H1 (cell line): ENCODE measurements around the gene LCNL1. TPM values are rescaled to one million over a fixed set of nuclear protein-coding genes. Genes with fewer than 3 reads are reported as not detected.

Source experiments
- CTCF ChIA-PET: fragments of 300-600 bp; sonication (Branson Sonifier 250); formaldehyde crosslinking; loops from one replicate; lab custom pipeline; 2021; ENCODE audit not compliant: partially characterized antibody; lab: Charles Lee
- POLR2A ChIA-PET: fragments of 300-600 bp; sonication (Branson Sonifier 250); formaldehyde crosslinking; loops from one replicate; lab custom pipeline; 2021; ENCODE audit warnings: inconsistent platforms; ENCODE audit not compliant: partially characterized antibody; lab: Charles Lee
- DNase-seq, 2 experiments: peaks; one replicate each; pipeline versions ENCODE4 v3.0.0 to v3.0.0-alpha.2; 2010 to 2022; ENCODE audit warnings: low spot score in 2 of 2, low read depth in 1 of 2, mixed read lengths in 1 of 2
- FAIRE-seq: peaks from 2 replicates; lab custom pipeline; 2011; peaks lifted over from hg19 to GRCh38; lab: Jason Lieb, UNC
- H2AFZ ChIP-seq: 2 replicates; pipeline ENCODE4 v1.8.1; 2012; ENCODE audit warnings: low read length, inconsistent platforms
- H2AK5ac ChIP-seq: 2 replicates; pipeline ENCODE4 v1.6.1; 2013; ENCODE audit warnings: low read depth, low read length
- H2BK120ac ChIP-seq: replicated peaks from 2 replicates; pipeline ENCODE3; 2013; ENCODE audit warnings: low read depth, low read length, inconsistent platforms
- H2BK12ac ChIP-seq: 2 replicates; pipeline ENCODE4 v1.6.1; 2013; ENCODE audit warnings: low read depth, low read length
- H2BK15ac ChIP-seq: 2 replicates; pipeline ENCODE4 v1.6.1; 2013; ENCODE audit warnings: low read length
- H2BK20ac ChIP-seq: 2 replicates; pipeline ENCODE4 v1.6.1; 2013; ENCODE audit warnings: low read length
- H2BK5ac ChIP-seq: 2 replicates; pipeline ENCODE4 v1.6.1; 2013; ENCODE audit warnings: low read depth, low read length
- H3K14ac ChIP-seq: 2 replicates; pipeline ENCODE4 v1.6.1; 2013; ENCODE audit warnings: inconsistent platforms; ENCODE audit not compliant: insufficient read length
- H3K18ac ChIP-seq: 2 replicates; pipeline ENCODE4 v1.6.1; 2013; ENCODE audit warnings: low read length; ENCODE audit errors: extremely low read depth
- H3K23ac ChIP-seq: 2 replicates; pipeline ENCODE4 v1.6.1; 2013; ENCODE audit warnings: inconsistent platforms; ENCODE audit not compliant: insufficient read length
- H3K23me2 ChIP-seq: 2 replicates; pipeline ENCODE4 v1.6.1; 2013; ENCODE audit warnings: low read depth, low read length
- H3K27ac ChIP-seq: 2 replicates; pipeline ENCODE4 v1.6.1; 2011; ENCODE audit warnings: low read depth, low read length, inconsistent platforms
- H3K27me3 ChIP-seq, 4 experiments: replicated peaks in 1 of 4; 1 replicate in 1 of 4; 2 replicates in 3 of 4; pipeline versions ENCODE4 v1.6.1 to v1.8.1; 2011 to 2013; ENCODE audit warnings: low read length in 3 of 4, mild to moderate bottlenecking in 3 of 4, inconsistent platforms in 2 of 4, mixed read lengths in 2 of 4, moderate library complexity in 1 of 4; ENCODE audit not compliant: control insufficient read depth in 3 of 4, insufficient read depth in 3 of 4; ENCODE audit errors: extremely low read depth in 1 of 4
- H3K36me3 ChIP-seq, 4 experiments: 2 replicates each; pipeline versions ENCODE4 v1.6.1 to v1.8.1; 2011 to 2013; ENCODE audit warnings: mild to moderate bottlenecking in 4 of 4, low read length in 3 of 4, moderate library complexity in 2 of 4, control low read depth in 1 of 4, inconsistent platforms in 1 of 4; ENCODE audit not compliant: insufficient read depth in 4 of 4, control insufficient read depth in 2 of 4
- H3K4ac ChIP-seq: replicated peaks from 2 replicates; pipeline ENCODE3; 2013; ENCODE audit warnings: low read length, low read depth, mixed read lengths, inconsistent platforms; ENCODE audit not compliant: insufficient read length
- H3K4me1 ChIP-seq, 4 experiments: replicated peaks in 1 of 4; 1 replicate in 1 of 4; 2 replicates in 3 of 4; pipeline versions ENCODE4 v1.6.1 to v1.8.1; 2011 to 2013; ENCODE audit warnings: low read length in 3 of 4, inconsistent platforms in 2 of 4, mixed read lengths in 1 of 4; ENCODE audit not compliant: insufficient read depth in 4 of 4, control insufficient read depth in 3 of 4
- H3K4me2 ChIP-seq, 2 experiments: 2 replicates each; pipeline versions ENCODE4 v1.6.1 to v1.8.1; 2011 to 2013; ENCODE audit warnings: low read depth in 2 of 2, low read length in 2 of 2, control low read depth in 1 of 2, inconsistent platforms in 1 of 2, mild to moderate bottlenecking in 1 of 2; ENCODE audit not compliant: insufficient read depth in 1 of 2
- H3K4me3 ChIP-seq, 4 experiments: fragments of 200-600, 300-600 bp in 1 of 4; sonication (generic), shearing (Covaris generic), sonication (Bioruptor Twin) in 1 of 4; 2 replicates each; pipeline versions ENCODE4 v1.5.1 to v1.8.1; 2011 to 2016; ENCODE audit warnings: low read length in 4 of 4, low read depth in 3 of 4, control low read depth in 2 of 4, inconsistent platforms in 2 of 4, mild to moderate bottlenecking in 2 of 4, mixed read lengths in 1 of 4, moderate library complexity in 1 of 4; ENCODE audit not compliant: insufficient read depth in 2 of 4; ENCODE audit errors: extremely low read depth in 1 of 4
- H3K56ac ChIP-seq: replicated peaks from 2 replicates; pipeline ENCODE3; 2013; ENCODE audit warnings: low read depth, mild to moderate bottlenecking, mixed read lengths, low read length, inconsistent platforms; ENCODE audit not compliant: insufficient read length
- H3K79me1 ChIP-seq: 2 replicates; pipeline ENCODE4 v1.6.1; 2013; ENCODE audit warnings: low read depth, low read length, control low read depth
- H3K79me2 ChIP-seq, 2 experiments: 2 replicates each; pipeline versions ENCODE4 v1.6.1 to v1.8.1; 2012 to 2013; ENCODE audit warnings: low read length in 2 of 2, mild to moderate bottlenecking in 2 of 2, inconsistent platforms in 1 of 2; ENCODE audit not compliant: insufficient read depth in 2 of 2, control insufficient read depth in 1 of 2
- H3K9ac ChIP-seq, 4 experiments: replicated peaks in 1 of 4; 1 replicate in 1 of 4; 2 replicates in 3 of 4; pipeline versions ENCODE4 v1.6.1 to v1.8.1; 2011 to 2013; ENCODE audit warnings: low read depth in 3 of 4, low read length in 3 of 4, control low read depth in 2 of 4, mild to moderate bottlenecking in 2 of 4, moderate library complexity in 2 of 4, inconsistent platforms in 1 of 4; ENCODE audit errors: extremely low read depth in 1 of 4
- H3K9me3 ChIP-seq, 2 experiments: 2 replicates each; pipeline versions ENCODE4 v1.6.1 to v1.8.1; 2012 to 2013; ENCODE audit warnings: mild to moderate bottlenecking in 2 of 2, moderate library complexity in 2 of 2, control low read depth in 1 of 2, inconsistent platforms in 1 of 2, low read depth in 1 of 2, low read length in 1 of 2, mixed read lengths in 1 of 2; ENCODE audit not compliant: insufficient read depth in 2 of 2
- H4K20me1 ChIP-seq, 2 experiments: replicated peaks in 1 of 2; 2 replicates each; pipeline versions ENCODE3 to v1.8.1; 2011 to 2013; ENCODE audit warnings: inconsistent platforms in 2 of 2, low read length in 2 of 2, mild to moderate bottlenecking in 1 of 2; ENCODE audit not compliant: insufficient read depth in 2 of 2, control insufficient read depth in 1 of 2
- H4K5ac ChIP-seq: 2 replicates; pipeline ENCODE4 v1.6.1; 2013; ENCODE audit warnings: low read length, low read depth, mixed read lengths, inconsistent platforms; ENCODE audit not compliant: insufficient read length
- H4K8ac ChIP-seq: 2 replicates; pipeline ENCODE4 v1.8.0; 2013; ENCODE audit warnings: mild to moderate bottlenecking, moderate library complexity, low read length, inconsistent platforms; ENCODE audit not compliant: insufficient read depth; ENCODE audit errors: extremely low read depth
- H4K91ac ChIP-seq: replicated peaks from 2 replicates; pipeline ENCODE3; 2013; ENCODE audit warnings: low read length, mixed read lengths, inconsistent platforms; ENCODE audit not compliant: insufficient read length
- BACH1 ChIP-seq: IDR thresholded peaks from 2 replicates; pipeline ENCODE4 v1.6.1; 2012; ENCODE audit warnings: low read length, improper control_type of control experiment
- HDAC2 ChIP-seq, 2 experiments: fragments of 300-600 bp in 1 of 2; sonication (generic) in 1 of 2; IDR thresholded peaks; 2 replicates each; pipeline ENCODE4 v1.6.1; 2011 to 2012; ENCODE audit warnings: low read depth in 2 of 2, low read length in 2 of 2, mild to moderate bottlenecking in 2 of 2, moderate library complexity in 2 of 2, borderline replicate concordance in 1 of 2, inconsistent platforms in 1 of 2
- NANOG ChIP-seq: IDR thresholded peaks from 2 replicates; pipeline ENCODE4 v1.6.1; 2011; ENCODE audit warnings: low read length, low read depth, mild to moderate bottlenecking, inconsistent platforms; ENCODE audit not compliant: insufficient read depth, poor library complexity, severe bottlenecking
- PHF8 ChIP-seq: fragments of 200-600 bp; sonication (generic); conservative IDR thresholded peaks from 2 replicates; pipeline ENCODE4 v1.7.1; 2012; ENCODE audit warnings: low read depth, mild to moderate bottlenecking, inconsistent platforms, low read length, moderate library complexity
- RBBP5 ChIP-seq: IDR thresholded peaks from 2 replicates; pipeline ENCODE4 v1.7.1; 2012; ENCODE audit warnings: low read depth, mild to moderate bottlenecking, inconsistent platforms, low read length, moderate library complexity, borderline replicate concordance
- RFX5 ChIP-seq: IDR thresholded peaks from 2 replicates; pipeline ENCODE4 v1.6.1; 2011; ENCODE audit warnings: low read depth, low read length, improper control_type of control experiment, borderline replicate concordance
- WGBS, 2 experiments: shearing (Covaris generic) in 1 of 2; methylation state at CpG; one replicate each; pipeline versions ENCODE4 v1.1.6 to v1.1.7; 2013 to 2015; ENCODE audit warnings: low lambda C conversion rate in 2 of 2, mixed read lengths in 2 of 2, inconsistent platforms in 1 of 2, low coverage in 1 of 2, missing lambda C conversion rate in 1 of 2; ENCODE audit not compliant: insufficient replicate concordance in 2 of 2, insufficient coverage in 1 of 2, insufficient read length in 1 of 2; ENCODE audit errors: extremely low coverage in 1 of 2, missing lambda C conversion rate in 1 of 2; 5-methylcytosine and 5-hydroxymethylcytosine counted together
- polyA plus RNA-seq, 7 experiments: library from polyadenylated mRNA; depleted of rRNA in 3 of 7; stranded (reverse) in 5 of 7; unstranded in 2 of 7; fragments of >200 nt in 5 of 7; fragments of 200-250 nt in 2 of 7; gene quantifications; 1 replicate in 5 of 7; 2 replicates in 1 of 7; 4 replicates in 1 of 7; pipeline versions ENCODE4 v1.2.1 to v1.2.3, GENCODE V29; 2011 to 2013; ENCODE audit warnings: missing spikeins in 2 of 7, mixed read lengths in 2 of 7
- total RNA-seq: library from RNA; stranded (reverse); fragmentation: NEBNext Ultra II Directional; extraction: Animal tissue kit (Norgen Biotek cat#: 25700); gene quantifications from 2 replicates; pipeline ENCODE4 v1.2.1, GENCODE V29; 2021

The LCNL1 gene
- total and polyA plus RNA-seq, 2 of the 8 experiments (the other 6 are each of a cell fraction or from before 2014, with no cell fraction given): 0.11 TPM; not detected in 1

- Histone ChIP-seq H3K9ac (peak overlapping the region in 3 of 4 experiments; percentile 42 to 63 (median 60); a peak in 3 of 7 replicates), H3K9me3 (no peaks in the 10 kb centered on the region), H3K79me2 (peaks cover 0 to 3% of the 10 kb centered on the region in 2 experiments; a peak in 1 of 4 replicates), H2AK5ac (no peak overlapping the region), H3K23me2 (peaks cover 5% of the 10 kb centered on the region; the same call in 1 of the 2 replicates), H3K27ac (no peak overlapping the region; the same call in 1 of the 2 replicates), H3K36me3 (peaks cover 12 to 34% (median 16%) of the 10 kb centered on the region in 4 experiments; a peak in 7 of 8 replicates), H3K14ac (no peak overlapping the region), H4K91ac (no peak overlapping the region), H2BK20ac (no peak overlapping the region), H4K8ac (no peak overlapping the region), H2BK12ac (no peak overlapping the region), H3K18ac (peak overlapping the region; percentile 78), H4K5ac (no peak overlapping the region), H3K4me3 (peak overlapping the region; percentile 68 to 95 (median 72)), H4K20me1 (peaks cover 5 to 24% of the 10 kb centered on the region in 2 experiments), H3K4me1 (peaks cover 0 to 18% (median 11%) of the 10 kb centered on the region in 4 experiments; a peak in 5 of 7 replicates), H3K27me3 (no peaks in the 10 kb centered on the region), H3K56ac (peak overlapping the region; percentile 59), H2BK120ac (no peak overlapping the region), H3K23ac (no peak overlapping the region), H3K4ac (peak overlapping the region; percentile 53), H3K79me1 (no peaks in the 10 kb centered on the region), H3K4me2 (peak overlapping the region; percentile 64 to 66), H2BK15ac (no peak overlapping the region)
- ChIA-PET CTCF (interaction anchor here (0.6 to 2.1 kb wide), 5 partner anchors 11 to 124 kb away, joined by 3 to 7 read pairs (median 5); no protein-coding TSS in a partner anchor), POLR2A (interaction anchor here (1.2 to 2.1 kb wide), 4 partner anchors 17 to 124 kb away, joined by 3 to 9 read pairs (median 4); no protein-coding TSS in a partner anchor)
- DNase-seq (peak in 1 of 2 experiments; percentile 66), FAIRE-seq (no peak)
- WGBS, 2 experiments: 0% methylated on average over 27 of the region's 45 CpGs; no CpG with 5 or more reads in 1 of the 2 experiments
- no peak for TF ChIP-seq BACH1
- TF ChIP-seq NANOG: no peak
- peak; percentile 72; the same call in 1 of the 2 replicates for TF ChIP-seq PHF8
- 0 out of 4 replicates have a peak, but pooled peaks of 1 of the 2 experiments have one; percentile 28 for TF ChIP-seq HDAC2 (IDR thresholded peaks at IDR 0.05; ENCODE audit: borderline replicate concordance in 1 of 2, low read depth in 2 of 2, low read length in 2 of 2)
- TF ChIP-seq RFX5: no peak
- TF ChIP-seq RBBP5: 0 out of 2 replicates have a peak, but pooled peaks have one; percentile 48
- TF ChIP-seq, all 59 proteins: peak for 3
- H2AFZ ChIP-seq: no peak overlapping the region
- no peak overlapping the region; the same call in 1 of the 2 replicates for H2BK5ac ChIP-seq
Measured at GRCh38 chr9:136944212-136944518, 38.6 kb upstream of the LCNL1 start.
